NOMO-1 treated with DMSO at 0.1 percent for 48 hours (cell line): ENCODE data around the gene MICAL3.

Source experiments
- DNase-seq: peaks from one replicate; lab custom pipeline; 2025; ENCODE audit not compliant: unreplicated experiment; lab: John Stamatoyannopoulos, UW

MICAL3 gene

GRCh38 chr22:17976121-17976520 is 48.2 kb downstream of the MICAL3 start:
- no peak for DNase-seq

- DNase-seq: no peak
Measured at GRCh38 chr22:17974703-17975372, 49.5 kb downstream of the MICAL3 start.

- no peak for DNase-seq
Measured at GRCh38 chr22:17974087-17974486, 50.3 kb downstream of the MICAL3 start.

GRCh38 chr22:17973217-17973616 is 51.1 kb downstream of the MICAL3 start:
- no peak for DNase-seq

DNA sequence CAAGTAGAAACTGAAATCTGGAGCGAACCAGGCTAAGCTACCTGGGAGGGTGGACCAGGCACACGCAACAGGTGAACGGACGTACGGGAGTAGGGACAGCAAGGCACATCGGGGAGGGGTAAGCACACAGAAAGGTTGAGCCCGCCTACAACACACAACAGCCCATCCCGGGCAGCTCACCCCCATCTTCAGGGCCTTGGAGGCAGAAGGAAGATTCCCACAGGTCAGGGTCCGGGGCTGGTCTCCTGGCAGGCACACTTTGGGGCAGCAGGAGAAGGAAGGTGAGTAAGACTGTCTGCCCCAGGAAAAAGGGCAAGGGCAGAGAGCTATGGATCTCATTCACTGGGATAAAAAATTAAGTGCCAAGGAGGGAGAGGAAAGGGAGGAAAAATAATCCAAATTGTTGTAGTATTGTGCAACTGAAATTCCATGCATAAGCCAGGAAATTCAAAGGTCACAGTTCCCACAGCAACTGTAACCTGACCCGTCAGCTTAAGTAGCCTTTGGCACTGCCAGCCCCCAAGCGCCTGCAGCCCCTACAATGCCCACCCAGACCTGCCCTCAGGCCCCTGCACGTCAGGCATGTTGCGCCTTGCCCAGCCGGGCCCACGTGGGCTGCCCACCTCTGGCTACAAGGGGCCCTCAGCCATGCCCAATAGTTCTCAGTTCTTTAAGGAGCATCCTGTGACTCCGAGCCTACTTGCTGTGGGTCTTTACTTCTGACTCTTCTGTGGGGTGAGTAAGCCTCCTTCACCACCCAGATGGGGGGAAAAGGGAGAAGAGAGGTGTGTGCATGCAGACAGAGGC is 51.8 kb downstream of the MICAL3 start:
- DNase-seq: no peak

GRCh38 chr22:17971711-17972110 is 52.6 kb downstream of the MICAL3 start:
- DNase-seq: no peak

GRCh38 chr22:17970201-17970708 is 54.1 kb downstream of the MICAL3 start:
- DNase-seq: no peak

DNA sequence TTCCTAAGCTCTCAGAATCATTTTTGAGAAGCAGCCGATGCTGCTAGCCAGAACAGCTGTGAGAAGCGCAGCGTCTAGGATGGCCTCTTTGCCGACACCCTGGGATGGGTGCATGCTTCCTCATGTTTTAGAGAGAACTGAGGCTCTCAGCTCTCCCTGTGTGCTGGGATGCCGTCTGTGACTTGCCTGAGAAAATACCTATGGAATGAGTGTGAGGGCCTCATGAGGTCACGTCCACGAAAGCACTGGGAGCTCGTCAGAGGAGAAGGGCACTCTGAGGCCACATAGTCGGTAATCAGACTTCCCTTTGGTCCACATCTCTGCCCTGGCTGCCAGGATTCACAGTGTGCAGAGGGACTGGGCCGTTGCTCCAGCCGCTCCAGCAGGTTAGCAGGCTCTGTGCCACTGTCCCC is 54.7 kb downstream of the MICAL3 start:
- no peak for DNase-seq

DNA sequence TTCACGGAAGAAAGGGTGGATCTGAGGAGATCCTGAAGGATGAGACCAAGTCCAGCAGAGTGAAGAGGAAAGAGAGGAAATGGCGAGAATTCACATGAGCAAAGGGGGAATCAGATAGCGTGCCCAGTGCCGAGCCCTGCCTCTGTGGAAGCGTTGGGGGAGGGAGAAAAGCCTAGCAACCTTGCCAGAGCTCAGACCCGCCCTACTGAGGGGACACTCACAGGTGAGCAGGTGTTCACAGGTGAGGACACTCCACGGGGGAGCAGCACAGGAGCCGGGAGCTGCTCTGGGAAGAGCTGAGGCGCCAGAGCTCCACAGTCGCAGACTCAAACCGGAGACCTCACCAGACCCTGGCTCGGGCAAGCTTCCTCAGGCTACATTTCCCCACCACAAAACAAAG is 56.2 kb downstream of the MICAL3 start:
- DNase-seq: no peak

DNA sequence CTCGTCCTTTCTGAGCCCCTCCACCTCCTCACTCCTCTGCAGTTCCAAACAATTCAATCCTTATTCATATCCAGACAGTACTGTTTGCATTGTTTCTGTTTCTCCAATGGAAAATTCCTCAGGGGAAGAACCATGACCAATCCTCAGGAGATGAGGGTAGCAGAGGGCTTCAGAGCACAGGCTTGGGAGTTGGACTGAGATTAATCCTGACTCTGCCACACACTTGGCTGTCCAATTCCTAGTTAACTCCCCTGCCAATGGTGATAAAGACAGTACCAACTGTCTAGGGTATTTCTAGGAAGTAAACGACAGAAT is 58.0 kb downstream of the MICAL3 start:
- DNase-seq: no peak

GRCh38 chr22:17965538-17966402 is 58.6 kb downstream of the MICAL3 start:
- DNase-seq: no peak

DNA sequence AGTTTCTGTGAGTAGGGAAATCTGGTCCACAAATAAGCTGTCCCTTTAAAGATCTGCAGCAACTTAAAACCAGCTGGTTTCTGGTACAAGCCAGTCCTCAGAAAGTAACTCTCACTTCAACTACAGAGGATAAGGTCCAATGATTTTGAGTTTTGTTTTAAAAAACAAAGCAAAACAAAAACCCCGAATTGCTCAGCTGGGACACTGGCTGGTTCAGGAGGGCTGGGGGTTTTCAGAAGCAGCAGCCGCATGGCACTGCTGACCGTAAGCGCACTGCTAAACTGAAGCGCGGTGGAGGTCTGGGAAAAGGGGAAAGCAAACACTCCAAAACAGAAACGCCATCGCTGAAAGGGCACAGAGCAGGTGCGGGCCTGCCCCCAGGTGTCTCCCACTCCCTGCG is 59.7 kb downstream of the MICAL3 start:
- no peak for DNase-seq

- no peak for DNase-seq
Measured at GRCh38 chr22:17964156-17964555, 60.2 kb downstream of the MICAL3 start.

GRCh38 chr22:17963015-17963414 is 61.3 kb downstream of the MICAL3 start:
- no peak for DNase-seq

DNA sequence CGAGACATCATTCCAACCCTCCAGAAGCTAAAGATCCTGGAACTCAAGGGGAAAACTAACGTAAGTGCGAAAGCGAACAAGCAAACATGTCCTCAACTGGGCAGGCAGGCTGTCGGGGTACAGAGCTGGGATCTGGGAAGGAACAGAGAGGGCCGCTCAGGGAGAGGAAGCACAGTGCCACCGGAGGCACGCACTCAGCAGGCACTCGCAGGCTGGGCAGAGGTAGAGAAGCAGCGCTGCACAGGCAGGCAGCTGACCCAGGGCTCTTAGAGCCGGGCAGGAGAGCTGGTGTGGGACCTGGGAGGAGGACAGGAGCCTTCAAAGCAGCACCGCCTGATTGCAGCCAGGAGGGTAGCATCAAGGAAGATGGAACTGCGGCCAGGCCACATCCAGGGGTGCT is 62.2 kb downstream of the MICAL3 start:
- DNase-seq: no peak

GRCh38 chr22:17961446-17961729 is 63.0 kb downstream of the MICAL3 start:
- DNase-seq: no peak

DNA sequence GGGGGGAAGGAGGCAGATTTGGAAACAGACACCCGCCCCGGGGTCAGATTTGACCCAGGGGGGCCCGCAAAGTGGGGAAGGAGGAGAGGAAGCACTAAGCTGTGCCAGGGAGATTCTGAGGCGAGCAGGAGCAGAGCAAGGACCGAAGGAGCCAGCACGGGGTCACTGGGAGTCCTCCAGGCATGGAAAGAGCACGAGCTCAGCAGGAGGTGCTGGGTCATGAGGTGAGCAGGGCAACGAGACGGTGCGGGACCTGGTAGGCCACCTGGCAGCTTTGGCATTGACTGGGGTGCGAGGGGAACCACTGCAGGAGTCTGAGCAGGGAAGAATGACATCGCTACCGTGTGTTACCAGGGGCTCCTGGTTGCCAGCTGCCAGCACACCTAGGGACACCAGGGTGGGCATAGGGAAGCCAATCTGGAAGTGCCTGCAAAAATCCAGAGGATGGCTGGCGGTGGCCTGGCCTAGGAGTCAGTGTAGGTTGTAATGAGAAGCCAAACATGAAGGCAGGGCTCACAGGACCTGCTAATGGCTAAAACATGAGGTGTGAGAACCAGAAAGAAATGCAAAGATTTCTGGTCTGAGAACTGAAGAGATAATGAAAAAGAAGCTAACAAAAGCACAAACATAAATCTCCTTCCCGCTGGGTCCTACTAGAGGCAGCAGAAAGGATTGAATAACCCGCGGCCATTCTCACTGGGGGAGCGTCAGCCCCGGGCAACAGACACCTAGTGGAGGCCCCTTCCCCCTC is 63.5 kb downstream of the MICAL3 start:
- no peak for DNase-seq

GRCh38 chr22:17960011-17960410 is 64.3 kb downstream of the MICAL3 start:
- DNase-seq: no peak

- no peak for DNase-seq
Measured at GRCh38 chr22:17958166-17958565, 66.2 kb downstream of the MICAL3 start.

GRCh38 chr22:17957693-17958092 is 66.7 kb downstream of the MICAL3 start:
- no peak for DNase-seq

DNA sequence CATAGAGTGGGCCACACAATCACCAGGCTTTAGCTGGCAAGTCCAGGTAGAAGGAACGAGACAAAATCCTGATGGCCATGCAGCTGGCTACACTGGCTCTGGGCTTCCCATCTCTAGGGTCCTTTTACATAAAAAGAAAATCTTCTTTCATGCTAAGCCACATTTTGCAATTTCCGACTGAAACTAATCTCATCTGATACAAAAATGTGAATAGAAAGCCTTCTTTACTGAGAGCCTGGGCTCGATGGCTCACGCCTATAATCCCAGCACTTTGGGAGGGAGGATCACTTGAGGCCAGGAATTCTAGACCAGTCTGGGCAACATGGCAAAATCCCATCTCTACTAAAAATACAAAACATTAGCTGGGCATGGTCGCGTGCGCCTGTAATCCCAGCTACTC is 67.2 kb downstream of the MICAL3 start:
- DNase-seq: no peak
